IPS-11a (cell line): ENCODE measurements around the gene MYO7A.
"Not testable (repeated sequence)": the region's sequence is repeated elsewhere in the genome, so short reads cannot be mapped to it uniquely, and the experiment has no call there.

Source experiments
- H3K4me3 ChIP-seq: one replicate; pipeline ENCODE4 v1.5.1; 2013; ENCODE audit warnings: low read depth, low read length, control low read depth

Gene MYO7A

GRCh38 chr11:77092382-77092781 lies 35.7 kb upstream of the MYO7A start:
- no peak overlapping the region for H3K4me3 ChIP-seq

- H3K4me3 ChIP-seq = no peak overlapping the region
Observed at GRCh38 chr11:77093056-77093891, 34.8 kb upstream of the MYO7A start.

GRCh38 chr11:77093987-77094840 lies 33.8 kb upstream of the MYO7A start:
- no peak overlapping the region for H3K4me3 ChIP-seq

- H3K4me3 ChIP-seq = no peak overlapping the region
Observed at GRCh38 chr11:77094841-77095365, 33.1 kb upstream of the MYO7A start.

GRCh38 chr11:77095551-77096490 lies 32.2 kb upstream of the MYO7A start:
- H3K4me3 ChIP-seq = no peak overlapping the region

GRCh38 chr11:77096591-77097019 lies 31.4 kb upstream of the MYO7A start:
- no peak overlapping the region for H3K4me3 ChIP-seq

GRCh38 chr11:77097180-77097579 lies 30.9 kb upstream of the MYO7A start:
- not testable (repeated sequence) for H3K4me3 ChIP-seq

- no peak overlapping the region for H3K4me3 ChIP-seq
Observed at GRCh38 chr11:77100166-77101042, 27.6 kb upstream of the MYO7A start.

GRCh38 chr11:77101043-77101537 lies 27.0 kb upstream of the MYO7A start:
- H3K4me3 ChIP-seq = no peak overlapping the region

GRCh38 chr11:77102246-77103210 lies 25.5 kb upstream of the MYO7A start, which contains the start of gene OMP:
OMP (plus strand) TSS chr11:77102840; CDS start chr11:77102840, 0 bp downstream.
- H3K4me3 ChIP-seq = no peak within 1 kb of the TSS

- H3K4me3 ChIP-seq = no peak overlapping the region
Observed at GRCh38 chr11:77103319-77103718, 24.7 kb upstream of the MYO7A start.

GRCh38 chr11:77104727-77105126 lies 23.3 kb upstream of the MYO7A start:
- no peak overlapping the region for H3K4me3 ChIP-seq

GRCh38 chr11:77106321-77106720 lies 21.7 kb upstream of the MYO7A start:
- no peak overlapping the region for H3K4me3 ChIP-seq

- H3K4me3 ChIP-seq = no peak overlapping the region
Observed at GRCh38 chr11:77106759-77107158, 21.3 kb upstream of the MYO7A start.

GRCh38 chr11:77107950-77108349 lies 20.1 kb upstream of the MYO7A start:
- no peak overlapping the region for H3K4me3 ChIP-seq

- no peak overlapping the region for H3K4me3 ChIP-seq
Observed at GRCh38 chr11:77108436-77108835, 19.6 kb upstream of the MYO7A start.

GRCh38 chr11:77109236-77110019 lies 18.6 kb upstream of the MYO7A start:
- H3K4me3 ChIP-seq = no peak overlapping the region
